Left renal cortex interstitium (tissue), 4 donors: ENCODE measurements around the gene ACOT8. TPM values are rescaled to one million over a fixed set of nuclear protein-coding genes. Genes with fewer than 3 reads are reported as not detected.

Experiments
- DNase-seq, 4 donors: peaks; one replicate each; pipeline ENCODE4 v3.0.0-alpha.2; 2013; ENCODE audit warnings: low read depth in 4 of 4, low spot score in 2 of 4, missing footprints in 1 of 4
- polyA plus RNA-seq, 4 donors: library from polyadenylated mRNA; unstranded; fragments of 120-200 nt; gene quantifications; one replicate each; pipeline ENCODE4 v1.2.1, GENCODE V29; 2013; ENCODE audit not compliant: insufficient read length in 4 of 4

ACOT8 gene
- polyA plus RNA-seq, 4 donors = 20.9 to 32.3 (median 26.7) TPM

DNA sequence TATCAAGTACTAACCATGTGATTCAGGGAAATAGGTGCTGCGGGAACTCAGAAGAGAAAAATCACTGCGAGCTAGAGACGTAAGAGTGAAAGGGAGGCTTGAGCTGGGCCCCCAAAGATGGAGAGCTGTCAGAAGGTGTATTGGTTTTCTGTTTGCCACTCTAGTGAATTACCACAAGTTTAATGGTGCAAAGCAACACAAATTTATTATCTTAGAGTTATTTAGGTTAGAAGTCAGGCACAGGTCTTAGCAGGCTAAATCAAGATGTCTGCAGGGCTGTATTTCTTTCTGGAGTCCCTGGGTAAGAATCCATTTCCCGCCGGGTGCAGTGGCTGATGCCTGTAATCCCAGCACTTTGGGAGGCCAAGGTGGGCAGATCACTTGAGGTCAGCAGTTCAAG lies 2.7 kb upstream of the ACOT8 start:
- DNase-seq = peak in 1 of 4 donors; percentile 24

DNA sequence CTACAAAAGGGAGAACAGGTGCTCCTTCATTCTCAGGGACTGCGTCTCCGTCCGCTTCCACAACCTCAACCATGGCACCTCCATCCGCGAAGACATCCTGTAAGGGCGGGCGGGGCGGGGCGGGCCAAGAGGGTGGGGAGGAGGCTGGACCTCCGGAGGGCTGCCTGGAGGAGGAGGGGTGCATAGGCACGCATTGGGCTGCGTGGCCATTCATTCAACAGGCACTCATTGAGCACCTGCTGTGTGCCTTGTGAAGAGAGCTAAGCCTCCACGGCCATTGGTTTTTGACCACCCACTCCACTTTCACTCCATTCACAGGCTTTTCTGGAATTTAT lies 657 bp upstream of the ACOT8 start:
- no peak for DNase-seq

DNA sequence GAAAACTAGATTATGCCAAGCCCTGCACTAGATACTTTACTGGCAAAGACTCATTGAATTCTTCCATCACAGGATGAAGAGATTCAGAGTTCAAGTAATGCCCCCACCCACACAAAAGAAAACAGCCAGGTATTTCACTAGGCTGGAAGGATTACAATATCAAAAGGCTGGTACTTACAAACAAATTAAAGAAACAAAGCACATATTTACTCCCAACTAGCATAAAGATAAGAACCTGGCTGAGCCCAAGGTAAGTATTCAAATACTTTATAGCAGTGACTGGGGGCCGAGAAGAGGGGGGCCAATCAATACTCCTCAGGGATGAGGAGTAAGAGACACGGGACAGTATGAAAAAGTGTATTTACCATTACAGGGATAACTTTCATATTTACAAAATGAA lies 3.7 kb downstream of the ACOT8 start:
- no peak for DNase-seq

DNA sequence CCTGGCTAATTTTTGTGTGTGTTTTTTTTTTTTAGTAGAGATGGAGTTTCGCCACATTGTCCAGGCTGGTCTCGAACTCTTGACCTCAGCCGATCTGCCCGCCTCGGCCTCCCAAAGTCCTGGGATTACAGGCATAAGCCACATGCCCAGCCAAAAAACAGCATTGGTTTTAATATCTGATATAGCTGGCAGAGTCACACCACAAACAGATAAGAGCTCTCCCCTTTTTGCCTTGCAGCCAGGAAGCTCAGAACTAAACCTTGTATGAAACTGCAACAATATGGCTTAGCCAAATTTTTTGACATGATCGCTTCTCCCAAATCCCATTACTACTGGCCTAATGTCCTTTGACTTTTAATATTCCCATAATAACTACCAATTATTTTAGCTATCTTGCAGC lies 4.9 kb downstream of the ACOT8 start:
- DNase-seq = no peak

DNA sequence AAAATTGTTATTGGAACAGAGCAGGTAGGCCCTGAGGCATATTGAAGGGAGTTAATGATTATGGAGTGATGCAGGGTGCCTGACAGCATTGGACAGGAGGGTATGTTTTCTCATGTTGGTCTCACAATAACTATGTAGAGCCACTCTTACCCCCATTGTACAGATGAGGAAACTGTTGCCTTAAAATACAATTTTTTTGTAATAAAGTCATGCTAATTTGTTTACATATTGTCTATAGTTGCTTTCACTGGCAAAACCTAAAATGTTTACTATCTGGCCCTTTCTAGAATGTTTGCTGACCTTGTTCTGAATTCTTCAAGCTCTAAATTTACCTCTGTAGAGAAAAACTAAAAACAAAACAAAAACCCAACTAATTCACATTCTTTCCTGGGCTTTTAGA lies 5.7 kb downstream of the ACOT8 start:
- no peak for DNase-seq

DNA sequence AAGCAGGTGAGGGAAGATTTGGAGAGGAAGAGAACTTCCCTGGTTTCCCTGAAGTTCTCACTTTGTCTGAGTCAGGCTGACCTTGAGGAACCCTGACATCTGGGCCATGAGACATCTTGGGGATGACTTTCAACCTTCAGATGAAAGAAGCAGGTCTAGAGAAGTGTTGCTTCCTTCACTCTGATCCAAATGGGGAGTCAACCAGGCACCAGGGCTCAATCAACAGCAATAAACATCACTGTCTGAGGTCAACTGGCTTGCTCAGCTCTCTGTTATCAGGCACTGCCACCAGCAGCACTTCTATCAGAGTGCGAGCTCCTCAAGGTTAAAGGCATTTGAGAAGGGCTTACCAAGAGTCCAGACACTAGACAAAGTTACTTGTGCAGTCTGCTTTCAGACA lies 6.3 kb downstream of the ACOT8 start:
- DNase-seq = no peak

DNA sequence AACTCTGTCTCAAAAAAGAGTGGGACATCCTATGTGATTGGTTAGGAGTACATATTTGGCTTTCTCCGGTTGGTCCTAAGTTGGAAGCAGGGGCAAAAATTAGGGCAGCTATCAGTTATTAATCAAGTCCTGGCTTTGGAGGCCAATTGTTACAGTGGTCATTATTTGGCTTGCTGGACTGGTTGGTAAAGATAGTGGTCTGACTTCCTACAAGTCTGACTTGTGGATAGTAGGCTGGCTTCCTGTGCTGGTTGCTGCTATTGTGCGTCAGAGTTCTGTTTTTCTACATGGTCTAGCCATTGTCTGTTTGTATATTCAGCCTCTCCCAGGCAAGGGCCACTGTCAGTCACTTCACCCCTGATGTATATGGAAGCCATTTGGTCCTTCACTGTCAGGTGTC lies 7.0 kb downstream of the ACOT8 start:
- DNase-seq = no peak

DNA sequence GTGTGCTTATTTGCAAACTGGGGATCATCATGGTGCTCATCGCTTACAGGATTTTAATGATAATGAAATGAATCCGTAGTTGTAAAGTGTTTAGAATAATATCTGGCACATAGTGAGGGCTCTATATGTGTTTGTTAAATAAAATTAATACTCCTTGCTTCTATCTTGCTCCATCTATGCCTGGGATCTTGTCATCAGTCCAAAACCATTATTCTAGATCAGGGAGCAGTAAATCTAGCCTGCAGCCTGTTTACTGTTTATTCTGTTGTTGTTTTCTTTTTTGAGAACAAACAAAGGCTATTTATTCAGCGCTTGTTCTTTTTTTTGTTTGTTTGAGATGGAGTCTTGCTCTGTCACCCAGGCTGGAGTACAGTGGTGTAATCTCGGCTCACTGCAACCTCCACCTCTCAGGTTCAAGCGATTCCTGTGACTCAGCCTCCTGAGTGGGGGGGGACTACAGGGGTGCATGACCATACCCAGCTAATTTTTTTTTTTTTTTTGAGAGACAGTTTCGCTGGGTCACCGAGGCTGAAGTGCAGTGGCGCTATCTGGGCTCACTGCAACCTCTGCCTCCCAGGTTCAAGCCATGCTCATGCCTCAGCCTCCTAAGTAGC lies 8.1 kb downstream of the ACOT8 start:
- no peak for DNase-seq

DNA sequence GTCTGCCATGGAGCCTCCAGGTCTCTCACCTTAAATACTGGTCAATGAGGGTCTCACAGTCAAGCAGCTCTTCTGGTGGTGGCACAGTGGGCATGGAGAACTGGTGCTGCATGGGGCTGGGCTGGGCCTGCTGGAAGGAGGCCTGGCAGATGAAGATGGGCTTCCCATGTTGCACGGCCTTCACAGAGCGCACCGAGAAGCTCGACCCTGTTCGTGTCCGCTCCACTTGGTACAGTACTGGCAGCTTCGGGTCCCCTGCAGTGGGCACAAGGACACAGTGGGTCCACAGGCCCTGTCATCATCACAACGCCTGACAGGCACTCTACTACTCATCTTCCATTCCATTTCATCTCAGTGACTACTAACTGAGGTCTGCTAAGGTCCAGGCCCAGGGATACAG lies 8.8 kb downstream of the ACOT8 start:
- DNase-seq = no peak

DNA sequence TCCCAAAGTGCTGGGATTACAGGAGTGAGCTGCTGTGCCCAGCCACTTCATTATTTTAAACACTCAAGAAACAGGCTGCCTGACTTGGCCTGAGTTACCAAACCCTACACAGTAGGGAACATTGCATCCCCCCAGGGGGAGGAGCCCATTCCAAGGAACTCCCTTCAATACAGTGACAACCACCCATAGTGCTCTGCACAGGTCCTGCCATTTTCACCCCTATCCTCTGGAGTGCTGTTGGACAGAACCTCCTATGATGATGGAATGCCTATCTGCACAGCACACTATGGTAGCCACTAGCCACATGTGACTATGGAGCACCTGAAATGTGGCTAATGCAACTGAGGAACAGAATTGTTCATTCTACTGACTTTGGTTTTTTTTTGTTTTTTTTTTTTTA lies 11.7 kb downstream of the ACOT8 start:
- no peak for DNase-seq

DNA sequence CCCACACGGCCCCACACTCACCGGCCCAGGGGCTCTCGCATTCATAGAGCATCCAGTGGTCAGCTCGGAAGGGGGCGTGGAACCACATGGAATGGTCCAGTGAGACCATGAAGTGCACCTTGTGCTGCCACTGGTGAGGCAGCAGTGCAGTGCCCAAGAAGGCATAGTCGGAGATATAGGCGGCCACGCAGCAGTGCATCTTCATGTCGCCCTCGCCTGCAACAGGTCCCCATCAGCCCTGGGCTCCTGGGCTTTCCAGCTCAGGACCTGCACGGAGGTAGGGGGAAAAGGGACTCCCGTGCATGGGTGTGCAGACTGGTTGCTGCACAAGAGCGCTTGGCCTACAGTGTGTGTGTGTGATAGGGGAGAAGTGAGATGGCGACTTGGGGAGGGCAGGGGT lies 13.7 kb downstream of the ACOT8 start:
- DNase-seq = no peak

DNA sequence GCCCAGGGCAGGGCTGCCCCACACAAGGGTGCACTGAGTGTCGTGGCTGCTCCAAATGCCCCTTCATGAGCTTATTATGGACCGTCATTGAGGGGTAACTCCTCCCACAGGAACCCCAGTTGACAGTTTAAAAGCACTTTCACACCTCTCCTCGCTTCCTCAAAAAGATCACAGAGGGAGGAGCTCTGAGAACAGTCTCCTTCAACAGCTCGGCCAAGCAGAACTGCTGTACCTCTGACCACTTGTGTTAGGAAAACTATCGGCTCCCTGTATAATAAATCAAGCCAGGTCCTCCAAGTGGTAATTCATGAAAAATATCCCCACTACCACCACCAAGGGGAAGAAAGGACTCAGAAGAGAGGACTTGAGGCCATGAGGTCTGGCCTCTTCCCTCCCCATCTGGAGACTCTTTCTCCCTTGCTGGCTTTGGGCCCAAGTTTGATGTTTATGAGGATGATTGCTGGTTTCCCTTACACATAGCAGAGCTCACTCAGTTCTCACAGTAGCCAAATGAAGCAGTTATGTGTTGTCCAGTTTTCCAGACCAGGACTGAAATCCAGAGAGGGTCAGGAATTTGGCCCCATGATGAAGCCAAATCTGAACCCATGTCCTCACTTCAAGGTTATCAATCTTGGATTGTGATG lies 14.9 kb downstream of the ACOT8 start:
- no peak for DNase-seq

DNA sequence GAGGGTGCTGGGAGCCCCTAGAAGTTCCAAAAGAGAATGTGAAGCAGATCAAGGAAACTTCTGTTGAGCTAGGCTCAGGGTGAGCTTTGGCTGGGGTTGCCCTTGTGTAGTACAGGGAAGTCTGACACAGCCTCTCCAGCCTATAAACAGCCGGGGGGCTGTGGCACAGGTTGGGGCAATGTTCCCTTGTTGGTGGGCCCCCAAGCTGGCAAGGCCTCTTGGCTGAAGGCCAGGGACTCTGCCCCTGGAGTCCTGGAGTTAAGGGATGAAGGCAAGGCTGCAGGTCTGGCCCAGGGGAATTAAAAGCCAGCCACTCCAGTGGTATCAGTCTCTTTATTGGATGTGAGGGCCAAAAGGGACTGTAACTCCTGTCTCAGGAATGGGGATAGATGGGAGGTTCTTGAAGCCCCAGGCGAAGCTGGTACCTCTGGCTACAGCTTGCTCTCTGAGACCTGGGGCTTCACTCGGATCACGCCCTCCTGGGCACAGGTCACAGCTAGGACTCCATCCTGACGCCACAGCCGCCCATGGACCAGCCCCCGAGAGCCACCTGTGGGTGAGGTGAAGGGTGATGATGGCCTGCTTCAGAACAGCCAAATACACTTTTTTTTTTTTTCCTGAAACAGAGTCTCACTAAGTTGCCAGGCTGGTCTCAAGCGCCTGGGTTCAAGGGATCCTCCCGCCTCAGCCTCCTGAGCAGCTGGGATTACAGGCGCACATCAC lies 15.6 kb downstream of the ACOT8 start:
- no peak for DNase-seq

DNA sequence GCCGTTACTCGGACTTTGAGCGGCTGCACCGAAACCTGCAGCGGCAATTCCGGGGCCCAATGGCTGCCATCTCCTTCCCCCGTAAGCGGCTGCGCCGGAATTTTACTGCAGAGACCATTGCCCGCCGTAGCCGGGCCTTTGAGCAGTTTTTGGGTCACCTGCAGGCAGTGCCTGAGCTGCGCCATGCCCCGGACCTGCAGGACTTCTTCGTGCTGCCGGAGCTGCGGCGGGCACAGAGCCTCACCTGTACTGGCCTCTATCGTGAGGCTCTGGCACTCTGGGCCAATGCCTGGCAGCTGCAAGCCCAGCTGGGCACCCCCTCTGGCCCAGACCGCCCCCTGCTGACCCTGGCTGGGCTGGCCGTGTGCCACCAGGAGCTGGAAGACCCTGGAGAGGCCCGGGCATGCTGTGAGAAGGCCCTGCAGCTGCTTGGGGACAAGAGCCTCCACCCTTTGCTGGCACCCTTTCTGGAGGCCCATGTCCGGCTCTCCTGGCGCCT lies 16.4 kb downstream of the ACOT8 start:
- DNase-seq = no peak

DNA sequence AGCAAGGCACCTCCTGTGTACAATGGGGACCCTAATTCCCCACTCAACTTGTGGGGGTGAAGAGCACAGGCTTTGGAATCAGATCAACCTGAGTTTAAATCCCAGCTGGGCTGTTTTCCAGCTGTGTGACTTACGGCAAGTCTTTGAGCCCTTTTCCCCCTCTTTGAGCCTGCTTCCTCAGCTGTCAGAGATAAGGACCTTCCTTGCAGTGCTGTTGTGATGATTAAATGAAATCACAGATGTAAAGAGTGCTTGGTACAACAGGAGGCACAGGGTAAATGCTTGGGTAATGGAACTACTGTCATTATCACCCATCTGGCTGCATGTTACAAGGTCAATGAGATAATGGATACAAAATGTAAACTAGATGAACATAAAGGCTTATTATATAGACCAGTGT lies 20.4 kb downstream of the ACOT8 start:
- no peak for DNase-seq

DNA sequence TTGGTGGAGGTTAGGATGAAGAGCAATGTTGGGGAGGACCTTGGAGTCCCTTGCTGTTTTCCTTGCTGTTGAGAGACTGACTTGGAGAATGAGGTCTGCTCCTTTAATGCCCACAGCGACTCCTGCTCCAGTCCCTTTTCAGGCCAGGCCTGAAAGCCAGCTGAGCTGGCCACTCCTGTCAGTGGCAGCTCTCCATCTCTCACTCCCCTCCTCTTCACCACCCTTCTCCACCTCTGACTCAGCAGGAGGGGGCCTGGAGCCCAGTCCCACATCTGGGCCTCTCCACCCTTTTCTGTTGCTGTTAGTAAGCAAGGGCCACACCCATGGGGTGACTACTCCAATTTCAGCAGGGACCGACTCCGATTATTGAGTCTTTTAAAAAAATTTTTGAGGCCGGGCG lies 21.4 kb downstream of the ACOT8 start:
- no peak for DNase-seq

DNA sequence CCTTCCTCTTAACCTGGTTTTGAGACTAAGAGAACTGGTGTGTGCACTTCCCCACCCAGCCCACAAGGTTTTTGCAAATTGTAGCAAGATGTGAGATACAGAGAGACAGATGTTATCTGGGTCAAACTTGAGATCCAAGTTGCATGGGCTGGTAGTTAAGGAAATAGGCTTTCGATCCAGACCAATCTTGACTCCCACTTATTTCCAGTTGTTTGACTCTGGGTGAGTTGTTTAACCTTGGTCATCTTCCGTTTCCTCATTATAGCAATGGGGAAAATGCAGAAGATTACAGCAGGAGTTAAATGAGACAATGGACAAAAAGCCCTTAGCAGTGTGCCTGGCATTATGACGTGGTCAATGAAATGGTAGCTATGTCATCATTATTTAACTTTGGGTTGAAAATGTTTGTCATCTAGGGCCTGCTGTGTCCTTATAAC lies 21.8 kb downstream of the ACOT8 start:
- DNase-seq = no peak

DNA sequence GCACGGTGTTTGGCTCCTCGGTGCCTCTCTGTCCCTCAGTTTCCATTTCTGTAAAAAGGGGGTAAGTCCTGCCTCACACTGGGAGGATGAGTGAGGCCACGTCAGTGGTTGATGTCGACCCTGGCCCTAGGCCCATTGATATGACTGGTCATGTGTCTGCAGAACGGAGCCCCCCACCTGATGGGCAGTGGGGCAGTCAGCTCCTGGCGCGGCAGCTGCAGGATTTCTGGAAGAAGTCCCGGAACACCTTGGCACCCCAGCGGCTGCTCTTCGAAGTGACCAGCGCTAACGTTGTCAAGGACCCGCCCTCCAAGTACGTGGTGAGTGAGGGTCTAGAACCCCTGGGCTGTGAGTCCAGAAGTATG lies 22.4 kb downstream of the ACOT8 start:
- no peak for DNase-seq

DNA sequence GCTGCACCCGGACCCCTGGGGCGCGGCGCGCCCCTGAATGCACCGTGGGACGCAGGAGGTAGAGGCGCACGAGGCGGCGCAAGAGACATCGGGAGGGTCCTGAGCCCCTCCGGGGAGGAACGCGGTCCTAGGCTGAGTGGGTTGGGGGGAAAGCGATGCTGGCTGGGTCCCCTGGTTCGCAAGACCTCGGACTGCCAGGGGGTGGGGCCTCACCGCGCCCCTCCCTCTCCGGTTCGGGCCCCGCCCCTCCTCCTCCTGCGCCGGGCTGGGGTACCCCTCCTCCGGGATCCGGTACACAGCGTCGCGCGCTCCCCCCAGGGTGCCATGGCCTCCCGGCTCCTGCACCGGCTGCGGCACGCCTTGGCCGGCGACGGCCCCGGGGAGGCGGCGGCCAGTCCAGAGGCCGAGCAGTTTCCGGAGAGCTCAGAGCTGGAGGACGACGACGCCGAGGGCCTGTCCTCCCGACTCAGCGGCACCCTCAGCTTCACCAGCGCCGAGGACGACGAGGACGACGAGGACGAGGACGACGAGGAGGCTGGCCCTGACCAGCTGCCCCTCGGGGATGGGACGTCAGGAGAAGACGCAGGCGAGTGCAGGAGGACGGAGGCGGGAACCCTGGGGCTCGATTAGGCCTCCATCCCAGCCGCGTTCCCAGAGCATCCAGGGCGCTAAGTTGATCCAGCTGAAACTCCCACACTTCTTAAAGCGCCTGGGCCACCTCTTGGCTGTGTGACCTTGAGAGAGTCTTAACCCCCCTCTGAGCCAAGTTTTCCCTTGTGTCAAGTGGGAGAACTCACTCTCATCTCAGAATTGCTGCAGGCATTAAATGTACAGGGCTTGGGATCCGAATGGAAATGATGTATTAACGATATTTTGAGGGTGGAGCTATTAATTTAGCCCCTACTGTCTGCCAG lies 23.1 kb downstream of the ACOT8 start:
- peak in 3 of 4 donors; percentile 62 to 77 (median 75) for DNase-seq

DNA sequence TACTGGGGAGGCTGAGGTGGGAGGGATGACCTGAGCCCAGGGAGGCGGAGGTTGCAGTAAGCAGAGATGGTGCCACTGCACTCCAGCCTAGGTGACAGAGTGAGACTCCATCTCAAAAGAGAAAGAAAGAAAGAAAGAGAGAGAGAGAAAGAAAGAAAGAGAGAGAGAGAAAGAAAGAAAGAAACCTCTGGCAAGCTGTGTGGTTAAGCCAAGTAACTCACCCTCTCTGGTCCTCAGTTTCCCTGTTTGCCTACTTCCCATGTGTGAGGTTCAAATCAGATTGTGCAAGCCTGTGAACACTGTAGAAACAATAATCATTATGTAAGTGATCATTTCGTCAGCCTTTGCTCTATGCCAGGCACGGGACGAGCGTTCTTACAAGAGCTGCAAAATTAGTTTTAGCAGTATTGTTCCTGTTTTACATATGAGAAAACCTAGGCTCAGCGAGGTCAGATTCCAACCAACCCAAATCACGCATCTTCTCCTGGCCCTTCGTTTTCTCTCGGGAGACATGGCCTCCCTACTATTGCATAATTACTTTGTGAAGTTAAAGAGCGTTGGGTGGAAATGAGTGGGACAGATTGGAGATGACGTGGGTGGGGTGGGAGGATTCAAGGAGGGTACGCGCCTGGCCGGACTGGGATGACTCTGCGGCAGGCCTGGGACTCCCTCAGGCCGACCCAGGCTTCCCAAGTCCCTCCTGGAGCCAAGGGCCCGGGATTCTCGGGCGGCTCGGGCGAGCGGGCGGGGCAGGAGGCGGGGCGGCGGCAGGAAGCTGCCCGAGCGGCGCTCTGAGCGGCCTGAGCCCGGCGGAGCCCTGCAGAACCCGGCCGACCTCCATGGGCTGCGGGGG lies 23.9 kb downstream of the ACOT8 start, which contains the start of gene SNX21:
Gene SNX21 (plus strand): TSS at position 770 of the 853 bp plus-strand sequence. CDS start 121 bp downstream, outside the sequence.
- peak in 1 of 4 donors; percentile 75 for DNase-seq
